ENCODE results near the gene CCDC68.

GRCh38 chr18:54961016-54961423, 1.8 kb upstream of the CCDC68 start:
- TF ChIP-seq POLR2A (IDR thresholded peaks at IDR 0.05; ENCODE audit: low read depth, low read length) (no peak), TAF1 (IDR thresholded peaks at IDR 0.05; ENCODE audit: low read depth, low read length) (no peak), SPI1 (IDR thresholded peaks at IDR 0.05; ENCODE audit: low read depth, low read length) (0 out of 2 replicates have a peak, but pooled peaks have one; percentile 22), POLR2AphosphoS5 (IDR thresholded peaks at IDR 0.05; ENCODE audit: low read depth, low read length) (no peak), PAX5 (IDR thresholded peaks at IDR 0.05; ENCODE audit: insufficient read depth, low read length, severe bottlenecking) (no peak)
